ENCODE results near the gene SRSF7.

Gene SRSF7

GRCh38 chr2:38701542-38701941 is 49.6 kb downstream of the SRSF7 start:
- DNase-seq (ENCODE audit: low read depth): no peak

DNA sequence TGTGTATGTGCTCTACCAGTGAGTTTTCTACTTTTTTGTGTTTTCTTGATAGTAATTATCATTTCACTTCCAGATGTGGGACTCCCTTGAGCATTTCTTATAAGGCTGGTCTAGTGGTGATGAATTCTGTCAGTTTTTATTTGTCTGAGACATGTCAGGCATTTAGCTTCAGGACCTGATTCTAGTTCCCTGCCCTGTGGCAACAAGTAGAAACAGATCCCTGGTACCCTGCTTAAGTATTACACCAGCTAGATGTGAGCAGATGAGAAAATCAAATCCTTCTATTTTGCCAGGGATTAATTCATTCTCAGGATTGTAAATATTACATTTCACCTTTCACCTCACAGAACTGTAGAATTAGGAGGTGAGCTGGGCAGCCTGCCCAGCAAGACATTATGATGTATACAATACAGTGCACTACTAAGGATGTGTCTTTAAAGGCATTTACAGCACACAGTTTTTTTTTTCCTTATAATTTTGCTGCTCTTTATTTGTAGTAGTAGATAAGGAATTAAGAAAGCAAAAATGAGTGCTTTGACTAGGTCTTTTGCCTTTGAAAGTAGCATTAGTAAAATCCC is 50.2 kb downstream of the SRSF7 start:
- no peak for DNase-seq (ENCODE audit: low read depth)

DNA sequence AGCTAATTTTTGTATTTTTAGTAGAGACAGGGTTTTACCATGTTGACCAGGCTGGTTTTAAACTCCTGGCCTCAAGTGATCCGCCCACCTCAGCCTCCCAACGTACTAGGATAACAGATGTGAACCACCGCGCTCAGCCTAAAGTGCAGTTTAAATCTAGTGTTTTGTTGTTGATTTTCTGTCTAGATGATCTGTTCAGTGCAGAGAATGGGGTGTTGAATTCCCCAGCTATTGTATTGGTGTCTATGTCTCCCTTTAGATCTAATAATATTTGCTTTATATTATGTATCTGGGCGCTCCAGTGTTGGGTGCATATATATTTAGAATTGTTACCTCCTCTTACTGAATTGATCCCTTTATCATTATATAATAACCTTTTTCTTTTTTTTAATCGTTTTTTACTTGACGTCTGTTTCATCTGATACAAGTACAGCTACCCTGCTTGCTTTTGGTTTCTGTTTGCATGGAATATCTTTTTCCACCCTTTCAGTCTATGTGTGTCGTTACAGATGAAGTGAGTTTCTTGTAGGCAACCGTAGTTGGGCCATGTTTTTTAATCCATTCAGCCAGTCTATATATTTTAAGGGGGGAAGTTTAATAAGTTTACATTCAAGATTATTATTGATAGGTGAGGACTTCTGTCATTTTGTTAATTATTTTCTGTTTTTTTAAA is 50.9 kb downstream of the SRSF7 start:
- DNase-seq (ENCODE audit: low read depth): no peak

- no peak for DNase-seq (ENCODE audit: low read depth)
Measured at GRCh38 chr2:38698467-38699003, 52.6 kb downstream of the SRSF7 start.

DNA sequence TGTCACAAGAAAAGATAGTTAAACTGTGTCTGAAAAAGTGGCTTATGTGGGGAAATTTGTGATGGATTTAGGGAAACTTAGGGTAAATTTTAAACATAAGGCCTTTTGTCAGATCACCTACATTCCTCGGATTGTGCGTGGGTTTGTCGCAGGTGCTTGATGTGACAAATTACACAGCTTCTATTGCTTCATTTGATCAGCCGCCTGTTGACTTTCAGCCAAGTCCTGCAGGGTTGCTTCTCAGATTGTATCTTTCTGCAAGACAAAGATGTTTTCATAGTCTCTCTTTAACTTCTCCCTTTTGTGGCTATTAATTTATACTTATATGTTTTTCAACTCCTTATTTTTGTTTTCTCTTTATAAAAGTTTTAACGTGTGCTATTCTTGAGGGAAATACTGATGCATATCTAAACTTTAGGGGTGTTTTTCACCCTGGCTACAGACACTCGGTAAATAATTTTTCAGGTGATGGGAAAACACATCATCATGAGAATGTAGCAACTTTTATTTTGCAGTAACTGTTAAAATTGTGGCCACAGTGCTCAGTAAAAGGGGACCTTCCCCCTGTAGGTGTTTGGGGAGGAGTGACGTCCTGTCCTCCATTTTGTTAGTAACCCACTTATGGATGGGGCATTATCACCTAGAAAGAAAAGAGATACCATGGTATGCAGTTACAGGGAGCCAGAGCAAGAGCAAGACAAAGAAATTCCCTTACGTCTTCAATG is 53.9 kb downstream of the SRSF7 start:
- no peak for DNase-seq (ENCODE audit: low read depth)
